Measurements from ENCODE around the gene KLC1. TPM values are rescaled to one million over a fixed set of nuclear protein-coding genes. Genes with fewer than 3 reads are reported as not detected.
"Not testable (repeated sequence)": the region's sequence is repeated elsewhere in the genome, so short reads cannot be mapped to it uniquely, and the experiment has no call there.

The KLC1 gene
- total RNA-seq, 1 donor from 2014 or later, result 368 TPM

GRCh38 chr14:103687712-103688111 lies 58.7 kb downstream of the KLC1 start:
- DNase-seq (ENCODE audit: extremely low read depth, low read depth, low spot score), result no peak

DNA sequence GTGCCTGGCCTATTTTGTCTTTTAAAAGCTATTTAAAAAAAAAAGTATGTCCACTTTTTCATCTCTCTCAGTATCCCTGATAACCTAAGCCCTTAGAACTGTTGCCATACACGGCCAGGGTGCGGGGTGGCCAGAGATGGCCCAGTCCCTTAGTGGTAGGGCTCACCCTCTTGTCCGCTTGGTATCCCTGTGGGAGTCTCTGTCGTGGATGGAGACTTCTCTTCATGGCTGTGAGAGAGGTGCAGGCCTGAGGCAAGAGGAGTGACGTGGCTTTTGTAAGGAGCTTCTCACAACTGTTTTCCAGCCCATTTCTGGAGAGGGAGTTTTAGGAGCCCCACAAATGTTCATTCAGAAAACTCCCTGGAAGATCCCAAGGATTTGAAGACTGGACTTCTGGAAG lies 59.4 kb downstream of the KLC1 start:
- DNase-seq (ENCODE audit: extremely low read depth, low read depth, low spot score), result no peak

DNA sequence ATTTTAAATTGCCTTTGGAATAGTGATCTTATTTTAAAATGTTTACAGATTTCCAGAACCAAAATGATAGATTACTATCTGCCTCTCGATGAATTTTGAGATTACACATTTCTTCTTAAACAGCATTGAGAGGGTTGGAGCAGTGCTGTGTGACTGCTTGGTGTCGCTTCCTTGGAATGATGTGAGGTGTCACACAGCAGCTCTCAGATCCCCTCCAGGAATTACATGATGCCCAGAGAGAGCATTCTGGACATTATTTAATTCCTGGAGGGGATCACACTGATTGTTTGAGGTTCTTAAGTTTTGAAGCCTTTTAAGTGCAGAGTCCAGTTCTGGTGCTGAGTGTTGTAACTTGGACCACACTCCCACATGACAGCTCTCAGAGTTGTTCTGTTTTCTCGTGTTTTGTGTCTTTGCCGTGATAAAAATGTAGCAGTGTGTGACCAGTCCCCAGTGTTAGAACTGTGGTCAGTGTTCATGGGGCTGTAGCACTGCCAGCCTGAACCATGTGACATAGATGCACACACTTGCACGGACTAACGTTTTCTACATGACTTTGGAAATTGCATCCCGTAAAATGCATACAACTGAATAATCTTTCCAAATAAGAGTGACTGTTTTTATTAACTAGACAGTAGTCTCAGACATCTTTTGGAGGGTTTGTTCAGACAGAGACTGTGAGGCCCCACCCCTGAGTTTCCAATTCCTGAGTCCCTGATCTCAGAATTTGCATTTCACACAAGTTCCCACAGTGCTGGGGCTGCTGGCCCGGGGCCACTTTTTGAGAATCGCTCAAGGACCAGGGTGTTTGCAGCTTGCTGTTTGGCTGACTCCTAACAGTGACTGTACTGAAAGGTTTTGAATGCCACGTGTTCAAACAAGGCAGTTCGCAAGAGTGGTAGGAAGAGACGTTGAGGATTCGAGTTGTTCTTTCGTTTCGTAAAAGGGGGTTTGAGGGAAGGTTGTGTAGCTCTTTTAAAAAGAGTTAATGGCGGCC lies 60.2 kb downstream of the KLC1 start:
- DNase-seq (ENCODE audit: extremely low read depth, low read depth, low spot score), result no peak

DNA sequence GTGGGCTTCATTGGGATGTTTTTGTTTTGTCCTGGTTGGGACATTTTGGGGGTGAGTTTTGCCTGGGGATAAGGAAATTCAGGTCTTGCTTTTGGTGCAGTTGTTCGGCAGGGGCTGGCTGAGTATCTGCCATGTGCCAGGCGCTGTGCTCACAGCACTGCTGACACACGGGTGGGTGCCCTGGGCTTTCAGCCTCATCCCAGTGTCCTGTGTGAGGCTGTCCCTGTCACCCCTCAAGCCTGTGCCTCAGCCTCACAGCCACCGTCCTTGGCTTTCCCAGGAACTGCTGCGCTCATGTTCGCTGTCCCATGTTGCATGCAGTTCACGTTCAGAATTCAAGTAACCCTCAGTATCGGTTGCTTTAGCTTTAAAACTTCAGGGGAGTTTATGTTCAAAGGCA lies 61.3 kb downstream of the KLC1 start:
- no peak for DNase-seq (ENCODE audit: extremely low read depth, low read depth, low spot score)

DNA sequence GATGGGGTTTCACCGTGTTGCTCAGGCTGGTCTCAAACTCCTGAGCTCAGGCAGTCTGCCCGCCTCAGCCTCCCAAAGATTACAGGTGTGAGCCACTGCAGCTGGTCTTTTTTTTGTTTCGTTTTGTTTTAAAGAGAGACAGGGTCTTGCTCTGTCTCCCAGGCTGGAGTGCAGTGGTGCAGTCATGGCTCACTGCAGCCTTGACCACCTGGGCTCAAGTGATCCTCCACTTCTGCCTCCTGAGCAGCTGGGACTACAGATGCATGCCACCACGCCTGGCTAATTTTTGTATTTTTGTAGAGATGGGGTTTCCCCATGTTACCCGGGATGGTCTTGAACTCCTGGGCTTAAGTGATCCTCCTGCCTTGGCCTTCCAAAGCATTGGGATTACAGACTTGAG lies 62.6 kb downstream of the KLC1 start:
- not testable (repeated sequence) for DNase-seq (ENCODE audit: extremely low read depth, low read depth, low spot score)

DNA sequence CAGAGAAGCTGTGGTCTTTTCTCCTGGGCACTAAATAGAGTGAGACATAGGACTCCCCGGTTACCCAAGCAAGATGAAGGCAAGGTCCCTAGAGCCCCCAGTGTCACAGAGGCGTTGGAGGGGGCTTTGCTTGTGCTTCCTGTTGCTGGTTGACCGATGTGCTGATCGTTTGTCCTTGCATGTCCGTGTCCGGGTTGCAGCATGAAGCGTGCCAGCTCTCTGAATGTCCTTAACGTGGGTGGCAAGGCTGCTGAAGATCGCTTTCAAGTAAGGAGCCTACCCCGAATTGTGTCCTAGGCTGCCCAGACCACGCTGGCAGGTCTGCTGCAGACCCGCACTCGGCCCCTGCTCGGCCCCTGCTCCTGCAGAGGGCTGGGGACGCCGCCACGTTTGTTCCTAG lies 63.1 kb downstream of the KLC1 start:
- no peak for DNase-seq (ENCODE audit: extremely low read depth, low read depth, low spot score)

DNA sequence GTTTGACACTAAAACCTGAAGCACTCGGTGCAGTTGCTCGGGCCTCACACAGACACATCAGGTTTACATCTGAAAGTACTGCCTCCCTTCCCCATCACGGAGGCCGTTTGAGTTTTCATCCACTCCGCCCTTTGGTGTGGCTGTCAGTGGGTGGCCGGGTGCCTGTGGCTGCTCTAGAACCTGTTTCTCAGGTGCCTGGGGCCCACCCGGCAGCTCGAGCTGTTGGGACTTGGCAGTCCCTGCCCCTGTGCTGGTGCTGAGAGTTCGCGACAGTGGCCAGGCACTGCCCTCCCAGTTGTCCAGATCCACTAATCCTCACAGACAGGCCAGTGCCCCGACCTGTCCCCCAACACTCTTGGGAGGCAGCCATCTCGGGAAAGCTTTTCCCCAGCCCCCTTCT lies 63.9 kb downstream of the KLC1 start:
- no peak for DNase-seq (ENCODE audit: extremely low read depth, low read depth, low spot score)

DNA sequence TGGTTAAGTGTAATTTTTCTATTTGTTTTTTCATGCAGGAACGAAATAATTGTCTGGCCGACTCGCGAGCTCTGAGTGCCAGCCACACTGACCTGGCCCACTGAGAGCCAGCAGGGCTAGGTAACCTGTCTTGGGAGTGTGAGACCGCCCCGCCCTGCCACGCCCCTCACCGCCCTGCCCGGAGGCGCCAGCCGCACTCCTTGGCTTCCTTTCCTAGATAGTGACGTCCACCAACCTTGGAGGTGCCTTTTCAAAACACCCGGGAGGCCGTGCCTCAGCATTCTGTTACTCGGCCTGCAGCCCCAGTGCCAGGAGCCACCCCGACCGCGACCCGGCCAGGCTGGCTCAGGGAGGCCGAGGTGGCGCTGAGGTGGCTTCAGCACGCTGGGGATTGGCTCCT lies 64.5 kb downstream of the KLC1 start:
- DNase-seq (ENCODE audit: extremely low read depth, low read depth, low spot score), result no peak

DNA sequence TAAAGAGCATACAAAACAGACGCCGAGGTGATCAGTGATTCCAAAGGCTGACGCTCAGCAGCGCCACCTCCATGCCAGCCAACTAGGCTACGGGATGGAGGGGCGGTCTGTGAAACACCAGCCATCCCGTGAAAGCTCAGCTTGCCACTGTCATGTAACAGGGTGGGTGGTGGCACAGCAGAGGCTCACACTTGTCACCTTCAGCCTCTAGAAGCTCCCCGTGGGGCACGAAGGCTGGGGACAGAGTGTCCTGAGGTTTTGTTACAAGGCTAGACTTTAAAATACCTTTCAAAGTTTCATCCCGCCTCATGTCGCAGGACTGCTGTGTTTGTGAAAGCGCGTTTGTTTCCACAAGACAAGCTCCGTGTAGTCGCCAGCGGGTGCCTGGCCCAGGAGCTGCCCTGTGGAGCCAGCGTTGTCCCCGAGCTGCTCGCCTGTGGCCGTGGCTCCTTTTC lies 65.6 kb downstream of the KLC1 start:
- DNase-seq (ENCODE audit: extremely low read depth, low read depth, low spot score), result no peak

DNA sequence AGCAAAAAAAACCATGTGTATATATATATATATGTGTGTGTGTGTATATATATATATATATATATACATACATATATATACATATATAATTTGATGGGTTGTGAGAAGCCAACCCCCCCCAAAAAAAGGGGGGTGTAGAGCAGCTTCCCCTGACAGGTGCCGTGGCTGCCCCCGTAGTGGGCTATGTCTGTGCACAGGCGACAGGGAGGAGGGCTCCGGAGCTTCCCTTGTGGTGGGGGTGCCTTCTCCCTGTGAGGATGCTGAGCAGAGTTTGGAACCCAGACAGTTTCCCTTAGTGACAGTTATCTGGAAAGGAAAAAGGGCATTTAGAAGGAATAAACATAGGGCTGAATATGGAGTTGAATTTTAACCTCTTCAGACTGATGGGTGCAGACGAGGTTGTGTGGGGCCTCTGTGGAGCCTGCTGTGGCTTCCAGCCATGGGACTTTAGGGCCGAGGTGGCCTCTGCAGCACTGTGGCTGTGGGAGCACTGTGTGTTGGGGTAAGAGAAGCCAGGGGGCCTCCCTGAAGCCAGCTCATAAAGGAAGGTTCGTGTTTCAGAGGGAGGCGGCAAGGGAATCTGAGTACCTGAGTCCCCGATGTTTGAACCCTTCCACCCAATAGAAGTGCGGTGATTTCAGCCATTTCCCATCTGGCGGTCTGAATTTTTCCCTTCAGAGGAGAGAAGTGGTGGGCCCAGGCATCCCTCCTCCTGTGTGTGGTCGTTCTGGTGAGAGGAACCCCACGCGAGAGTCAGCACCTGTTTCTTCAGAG lies 66.5 kb downstream of the KLC1 start:
- no peak for DNase-seq (ENCODE audit: extremely low read depth, low read depth, low spot score)

- DNase-seq (ENCODE audit: extremely low read depth, low read depth, low spot score), result no peak
These were observed 67.0 kb downstream of the KLC1 start for GRCh38 chr14:103696070-103696402.

DNA sequence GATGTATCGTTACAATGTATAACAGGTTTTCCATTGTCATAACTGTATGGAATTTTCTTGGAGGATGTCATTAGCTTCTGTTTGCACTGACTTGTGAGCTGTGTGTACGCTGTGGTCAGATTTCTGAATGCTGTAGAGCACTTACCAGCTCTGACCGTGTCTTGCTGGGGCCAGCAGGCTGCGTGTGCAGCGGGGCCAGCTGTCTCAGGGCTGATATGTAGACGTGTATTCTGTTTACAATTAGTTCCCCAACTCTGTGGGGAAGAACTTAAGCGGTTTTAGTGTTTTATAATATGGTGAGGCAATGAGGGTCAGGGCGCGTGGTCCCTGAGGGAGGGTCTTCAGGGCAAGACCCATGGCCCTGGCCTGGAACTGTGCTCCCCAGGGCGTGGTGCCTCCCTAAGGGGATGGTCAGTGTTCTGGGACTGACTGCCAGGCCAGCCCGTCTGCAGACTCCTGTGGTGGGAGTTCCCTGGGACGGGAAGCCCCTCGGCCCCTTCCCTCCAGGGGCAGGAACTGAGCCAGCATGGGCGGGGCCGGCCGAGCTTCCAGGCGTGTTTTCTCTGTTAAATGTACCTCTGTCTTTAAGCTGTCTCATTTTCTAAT lies 67.6 kb downstream of the KLC1 start:
- no peak for DNase-seq (ENCODE audit: extremely low read depth, low read depth, low spot score)

GRCh38 chr14:103697206-103697602 lies 68.2 kb downstream of the KLC1 start:
- DNase-seq (ENCODE audit: extremely low read depth, low read depth, low spot score), result no peak

DNA sequence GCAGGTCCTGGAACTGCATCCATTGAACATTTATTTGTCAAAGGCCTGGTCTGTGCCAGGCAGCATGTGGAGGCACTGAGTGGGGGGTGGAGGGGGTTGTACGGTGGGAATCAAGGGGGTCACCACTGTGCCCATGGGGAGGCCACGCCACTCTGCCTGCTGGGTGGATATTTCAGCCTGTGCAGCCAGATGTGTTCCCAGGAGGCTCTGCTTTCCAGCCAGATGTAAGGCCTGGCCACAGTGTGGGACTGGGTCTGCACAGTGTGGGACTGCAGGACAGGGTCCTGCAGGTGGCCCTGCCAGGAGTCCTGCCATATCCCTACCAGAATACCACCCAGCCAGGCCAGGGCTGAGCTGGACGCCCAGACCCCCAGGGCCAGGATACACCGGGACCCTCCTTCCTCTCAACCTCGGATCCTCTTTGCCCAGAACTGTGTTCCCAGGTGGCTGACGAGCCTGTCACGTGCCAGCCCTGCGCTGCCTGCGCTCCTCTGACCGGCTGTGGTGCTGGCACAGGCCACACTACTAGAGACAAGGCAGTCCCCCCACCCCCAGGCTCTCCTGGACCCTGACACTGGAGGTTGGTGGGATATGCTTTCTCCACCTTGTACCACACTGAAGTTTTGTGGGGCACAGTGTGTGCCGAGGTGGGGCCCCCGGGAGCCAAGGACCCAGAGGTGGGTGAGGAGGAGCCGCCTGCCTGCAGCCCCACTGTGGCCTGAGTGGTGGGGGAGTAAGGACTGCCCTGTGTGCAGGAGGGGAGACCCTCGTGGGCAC lies 68.8 kb downstream of the KLC1 start:
- DNase-seq (ENCODE audit: extremely low read depth, low read depth, low spot score), result no peak

- no peak for DNase-seq (ENCODE audit: extremely low read depth, low read depth, low spot score)
These were observed 69.6 kb downstream of the KLC1 start for GRCh38 chr14:103698380-103699260.

DNA sequence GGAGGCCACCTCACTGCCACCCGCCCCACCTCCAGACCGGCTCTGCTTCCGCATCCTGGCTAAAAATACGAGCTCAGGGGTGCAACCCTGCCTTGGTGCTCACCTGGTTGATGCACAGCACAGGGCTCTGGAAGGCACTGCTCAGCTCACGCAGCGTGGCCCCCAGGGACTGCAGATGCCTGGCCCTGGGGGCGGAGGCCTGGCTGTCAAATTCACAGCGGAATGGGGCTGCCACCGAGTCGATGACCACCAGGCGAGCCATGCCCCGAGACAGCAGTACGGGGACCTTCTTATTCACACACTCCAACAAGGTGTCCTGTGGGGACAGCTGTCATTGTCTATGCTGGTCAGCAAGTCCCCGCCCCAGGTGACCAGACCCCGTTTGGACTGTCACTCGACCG lies 70.2 kb downstream of the KLC1 start:
- no peak for DNase-seq (ENCODE audit: extremely low read depth, low read depth, low spot score)

DNA sequence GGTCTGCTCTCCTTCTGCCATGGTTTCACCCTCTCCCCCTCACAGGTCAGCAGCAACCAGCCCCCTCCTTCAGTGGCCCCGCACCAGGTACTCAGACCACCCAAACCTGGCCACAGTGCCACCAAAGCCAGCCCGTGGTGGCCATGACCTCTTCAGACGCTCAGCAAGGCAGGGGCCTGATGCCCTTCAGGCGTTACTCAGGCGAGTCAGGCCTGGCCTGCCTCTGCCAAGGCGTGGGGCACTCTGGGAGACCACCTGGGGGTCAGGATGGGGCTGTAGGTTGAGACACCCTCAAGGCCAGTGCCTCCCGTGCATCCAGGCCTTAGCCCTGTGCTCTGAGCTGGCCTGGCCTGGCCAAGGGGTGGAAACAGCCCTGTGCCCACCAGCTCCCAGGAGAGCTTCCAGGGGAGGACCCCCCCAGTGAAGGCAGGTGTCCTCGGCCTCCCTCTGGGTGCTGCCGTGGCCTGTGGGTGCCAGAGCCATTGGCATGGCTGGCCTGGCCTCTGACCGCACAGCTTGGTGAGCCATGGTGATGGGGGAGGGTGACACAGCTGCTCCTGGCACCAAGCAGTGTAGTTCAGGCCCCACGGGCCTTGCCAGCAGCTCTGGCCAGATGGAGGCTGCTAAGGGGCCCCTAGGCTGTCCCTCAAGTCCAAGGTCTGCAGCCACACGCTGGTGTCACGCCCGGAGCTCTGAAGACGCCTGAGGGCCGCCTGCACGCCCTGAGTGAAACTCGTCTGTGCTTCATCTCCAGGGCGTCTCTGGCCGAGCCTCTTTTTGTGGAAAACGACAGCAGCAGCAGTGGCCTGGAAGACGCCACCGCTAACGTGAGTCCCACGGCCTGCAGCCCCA lies 71.1 kb downstream of the KLC1 start:
- DNase-seq (ENCODE audit: extremely low read depth, low read depth, low spot score), result no peak

GRCh38 chr14:103700753-103701490 lies 71.9 kb downstream of the KLC1 start:
- no peak for DNase-seq (ENCODE audit: extremely low read depth, low read depth, low spot score)

All from glomerular endothelial cell (primary cell).